Adrenal gland (tissue), 5 donors: ENCODE results near the gene PRKAR1B.

Experiments
- CTCF ChIP-seq, 6 experiments: fragments of 450-650 bp in 4 of 6; fragments of 200-600 bp in 2 of 6; sonication (generic) in 1 of 6; IDR thresholded peaks; 1 replicate in 5 of 6; 2 replicates in 1 of 6; pipeline versions ENCODE4 v1.5.1 to v1.8.0; 2016 to 2021; ENCODE audit warnings: antibody characterized with exemption in 6 of 6, mild to moderate bottlenecking in 2 of 6, moderate library complexity in 1 of 6
- POLR2A ChIP-seq, 2 donors: fragments of 450-650 bp; IDR thresholded peaks; one replicate each; pipeline ENCODE4 v1.6.1; 2017; ENCODE audit warnings: antibody characterized with exemption in 2 of 2, mild to moderate bottlenecking in 2 of 2, moderate library complexity in 1 of 2
- donor health status: DM: no; HTN: no; CAD: no.

- TF ChIP-seq CTCF (IDR thresholded peaks at IDR 0.05) (no peak), POLR2A (IDR thresholded peaks at IDR 0.05) (no peak)
Measured at GRCh38 chr7:696812-697551, 30.1 kb downstream of the PRKAR1B start.
